IPS DF 4.7 (cell line): ENCODE data around the gene CACUL1.

Experiments used
- DNase-seq: peaks from one replicate; pipeline ENCODE4 v3.0.0-alpha.2; 2013; ENCODE audit warnings: low spot score; ENCODE audit errors: extremely low read depth

Gene CACUL1

GRCh38 chr10:118638680-118639079, 116.1 kb downstream of the CACUL1 start:
- DNase-seq = no peak

- DNase-seq = no peak
Measured at GRCh38 chr10:118635674-118636402, 118.9 kb downstream of the CACUL1 start.

GRCh38 chr10:118633786-118634185, 121.0 kb downstream of the CACUL1 start:
- DNase-seq = no peak

GRCh38 chr10:118629211-118629610, 125.6 kb downstream of the CACUL1 start:
- DNase-seq = no peak

- DNase-seq = no peak
Measured at GRCh38 chr10:118628397-118628796, 126.4 kb downstream of the CACUL1 start.

GRCh38 chr10:118626953-118627352, 127.8 kb downstream of the CACUL1 start:
- DNase-seq = no peak
